OCI-LY3 (cell line): ENCODE measurements around the gene RGS8.

ENCODE experiments used
- CTCF ChIP-seq: fragments of 200-600, 300-600 bp; sonication (generic); IDR thresholded peaks from 2 replicates; pipeline ENCODE4 v1.5.1; 2014; ENCODE audit warnings: antibody characterized with exemption, low read length, low read depth
- EZH2phosphoT487 ChIP-seq: fragments of 200-600 bp; shearing (Covaris generic); IDR thresholded peaks from 2 replicates; pipeline ENCODE4 v1.6.1; 2018; ENCODE audit warnings: antibody characterized with exemption, mixed run types, low read depth

DNA sequence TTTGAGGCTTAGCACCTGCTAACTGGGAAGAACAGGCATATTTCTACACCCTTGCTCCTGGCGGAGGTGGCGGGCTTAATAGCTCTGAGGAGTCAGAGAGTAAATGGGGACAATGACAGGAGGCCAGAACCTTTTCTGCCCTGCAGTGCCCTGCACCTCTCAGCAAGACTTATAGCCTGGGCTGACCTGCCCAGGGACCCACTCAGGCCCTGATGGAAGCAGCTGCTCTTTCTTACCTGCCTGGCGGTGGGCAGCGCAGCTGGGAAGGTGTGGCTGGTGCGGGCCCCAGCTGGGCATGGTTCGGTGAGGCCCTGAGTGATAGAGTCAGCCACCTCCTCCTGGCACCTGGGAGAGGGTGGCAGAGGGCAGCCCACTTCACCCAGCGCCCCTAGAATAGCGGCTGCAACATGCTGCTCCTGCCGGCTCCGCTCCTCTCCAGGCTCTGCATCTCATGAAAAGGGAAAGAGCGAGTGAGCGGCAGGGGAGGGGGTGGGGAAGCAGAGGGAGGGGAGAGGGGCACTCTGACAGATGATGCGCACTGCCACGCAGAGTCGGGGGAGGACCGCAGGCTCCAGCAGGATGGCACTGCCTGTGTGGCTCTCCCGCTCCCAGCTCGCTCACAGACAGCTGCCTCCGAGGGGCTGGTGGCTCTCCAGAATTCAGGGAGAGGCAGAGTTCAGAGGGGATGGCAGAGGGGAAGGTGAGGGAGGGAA is at the start of gene RGS8:
- TF ChIP-seq CTCF = no peak
- no peak for TF ChIP-seq EZH2phosphoT487
